Activated gamma-delta T cell (primary cell): ENCODE data around the gene PECR.
"Not testable (repeated sequence)": the region's sequence is repeated elsewhere in the genome, so short reads cannot be mapped to it uniquely, and the experiment has no call there.

Source experiments
- DNase-seq: peaks from one replicate; lab custom pipeline; 2025; lab: John Stamatoyannopoulos, UW

PECR gene

GRCh38 chr2:216104691-216105090 is 23.1 kb upstream of the PECR start:
- no peak for DNase-seq

- no peak for DNase-seq
Measured at GRCh38 chr2:216103213-216103612, 21.6 kb upstream of the PECR start.

- DNase-seq, result no peak
Measured at GRCh38 chr2:216101109-216101508, 19.5 kb upstream of the PECR start.

- DNase-seq, result no peak
Measured at GRCh38 chr2:216098421-216099334, 17.1 kb upstream of the PECR start.

GRCh38 chr2:216094701-216095100 is 13.1 kb upstream of the PECR start:
- DNase-seq, result no peak

- DNase-seq, result no peak
Measured at GRCh38 chr2:216092646-216093045, 11.0 kb upstream of the PECR start.

GRCh38 chr2:216090369-216090786 is 8.8 kb upstream of the PECR start:
- DNase-seq, result no peak

GRCh38 chr2:216086207-216086893 is 4.7 kb upstream of the PECR start:
- no peak for DNase-seq

- no peak for DNase-seq
Measured at GRCh38 chr2:216084547-216084946, 2.9 kb upstream of the PECR start.

- DNase-seq, result no peak
Measured at GRCh38 chr2:216083464-216084281, 2.1 kb upstream of the PECR start.

GRCh38 chr2:216082805-216083204 is 1.2 kb upstream of the PECR start:
- no peak for DNase-seq

- DNase-seq, result no peak
Measured at GRCh38 chr2:216082117-216082711, 605 bp upstream of the PECR start.

GRCh38 chr2:216081012-216081411 is 597 bp downstream of the PECR start:
- no peak for DNase-seq

- not testable (repeated sequence) for DNase-seq
Measured at GRCh38 chr2:216080048-216080447, 1.6 kb downstream of the PECR start.

- DNase-seq, result no peak
Measured at GRCh38 chr2:216078776-216079175, 2.8 kb downstream of the PECR start.

- no peak for DNase-seq
Measured at GRCh38 chr2:216075510-216076485, 5.8 kb downstream of the PECR start.

GRCh38 chr2:216074794-216075193 is 6.8 kb downstream of the PECR start:
- no peak for DNase-seq

- no peak for DNase-seq
Measured at GRCh38 chr2:216074380-216074779, 7.2 kb downstream of the PECR start.

GRCh38 chr2:216073773-216074172 is 7.8 kb downstream of the PECR start:
- DNase-seq, result no peak

GRCh38 chr2:216072473-216072872 is 9.1 kb downstream of the PECR start:
- DNase-seq, result no peak
